Neuronal stem cell (in vitro differentiated cells): ENCODE measurements around the gene CDK15.

Source experiments
- DNase-seq: peaks from one replicate; pipeline ENCODE4 v3.0.0-alpha.2; 2013; ENCODE audit warnings: low spot score
- H2AFZ ChIP-seq: one replicate; pipeline ENCODE4 v1.6.1; 2013; ENCODE audit warnings: mild to moderate bottlenecking, low read length, inconsistent platforms
- H2AK5ac ChIP-seq: 2 replicates; pipeline ENCODE4 v1.6.1; 2013; ENCODE audit warnings: low read depth, mild to moderate bottlenecking, inconsistent platforms, low read length, moderate library complexity, mixed read lengths
- H2BK120ac ChIP-seq: 2 replicates; pipeline ENCODE4 v1.6.1; 2013; ENCODE audit warnings: low read depth, mild to moderate bottlenecking, inconsistent platforms, low read length, moderate library complexity, mixed read lengths
- H2BK12ac ChIP-seq: one replicate; pipeline ENCODE4 v1.6.1; 2013; ENCODE audit warnings: low read length, inconsistent platforms
- H2BK15ac ChIP-seq: 2 replicates; pipeline ENCODE4 v1.6.1; 2013; ENCODE audit warnings: mild to moderate bottlenecking, low read length, inconsistent platforms, mixed read lengths
- H2BK5ac ChIP-seq: one replicate; pipeline ENCODE4 v1.6.1; 2013; ENCODE audit warnings: inconsistent platforms, mild to moderate bottlenecking, low read length, moderate library complexity
- H3K14ac ChIP-seq: one replicate; pipeline ENCODE4 v1.6.1; 2013; ENCODE audit warnings: low read length, inconsistent platforms
- H3K18ac ChIP-seq: 2 replicates; pipeline ENCODE4 v1.6.1; 2013; ENCODE audit warnings: low read length, inconsistent platforms
- H3K23ac ChIP-seq: 2 replicates; pipeline ENCODE4 v1.6.1; 2013; ENCODE audit warnings: low read depth, mild to moderate bottlenecking, mixed read lengths, low read length, inconsistent platforms; ENCODE audit not compliant: poor library complexity
- H3K27ac ChIP-seq: replicated peaks from 3 replicates; pipeline ENCODE4 v1.5.1; 2013; ENCODE audit warnings: low read length, inconsistent platforms
- H3K27me3 ChIP-seq, 3 experiments: 2 replicates each; pipeline ENCODE4 v1.6.1; 2013; ENCODE audit warnings: low read length in 3 of 3, mild to moderate bottlenecking in 2 of 3, inconsistent platforms in 1 of 3, low read depth in 1 of 3, mixed read lengths in 1 of 3, moderate library complexity in 1 of 3; ENCODE audit not compliant: control insufficient read depth in 3 of 3, insufficient read depth in 3 of 3
- H3K36me3 ChIP-seq, 2 donors: replicated peaks in 1 of 2; 2 replicates each; pipeline ENCODE4 v1.6.1; 2013; ENCODE audit warnings: low read length in 2 of 2; ENCODE audit not compliant: control insufficient read depth in 2 of 2, insufficient read depth in 2 of 2
- H3K4ac ChIP-seq: 2 replicates; pipeline ENCODE4 v1.6.1; 2013; ENCODE audit warnings: inconsistent platforms, mild to moderate bottlenecking, low read length, moderate library complexity
- H3K4me1 ChIP-seq, 2 donors: 1 replicate in 1 of 2; 2 replicates in 1 of 2; pipeline ENCODE4 v1.6.1; 2013; ENCODE audit warnings: low read length in 2 of 2, low read depth in 1 of 2; ENCODE audit not compliant: control insufficient read depth in 2 of 2, insufficient read depth in 1 of 2
- H3K4me2 ChIP-seq: one replicate; pipeline ENCODE4 v1.6.1; 2013; ENCODE audit warnings: mild to moderate bottlenecking, low read length, inconsistent platforms; ENCODE audit not compliant: insufficient read depth, poor library complexity, severe bottlenecking
- H3K4me3 ChIP-seq, 2 donors: 2 replicates each; pipeline ENCODE4 v1.5.1; 2013; ENCODE audit warnings: low read length in 2 of 2, mild to moderate bottlenecking in 2 of 2, inconsistent platforms in 1 of 2, moderate library complexity in 1 of 2
- H3K79me1 ChIP-seq: one replicate; pipeline ENCODE4 v1.6.1; 2013; ENCODE audit warnings: low read depth, mild to moderate bottlenecking, inconsistent platforms, low read length, moderate library complexity
- H3K9ac ChIP-seq: one replicate; pipeline ENCODE4 v1.6.1; 2013; ENCODE audit warnings: mild to moderate bottlenecking, low read depth, low read length, inconsistent platforms; ENCODE audit not compliant: poor library complexity
- H3K9me3 ChIP-seq, 2 donors: replicated peaks in 1 of 2; 2 replicates each; pipeline versions ENCODE3 to v1.6.1; 2013; ENCODE audit warnings: low read length in 2 of 2, mild to moderate bottlenecking in 2 of 2, inconsistent platforms in 1 of 2, low read depth in 1 of 2, mixed read lengths in 1 of 2, moderate library complexity in 1 of 2; ENCODE audit not compliant: control insufficient read depth in 2 of 2, insufficient read depth in 1 of 2
- H4K8ac ChIP-seq: one replicate; pipeline ENCODE4 v1.6.1; 2013; ENCODE audit warnings: low read depth, mild to moderate bottlenecking, inconsistent platforms, low read length, moderate library complexity
- H4K91ac ChIP-seq: one replicate; pipeline ENCODE4 v1.6.1; 2013; ENCODE audit warnings: low read length, low read depth, mild to moderate bottlenecking, inconsistent platforms; ENCODE audit not compliant: poor library complexity
- WGBS, 2 donors: extraction: QIAGEN DNeasy Blood & Tissue Kit; methylation state at CpG; one replicate each; pipeline ENCODE4 v1.1.7; 2013; ENCODE audit warnings: missing lambda C conversion rate in 2 of 2, mixed read lengths in 1 of 2; ENCODE audit not compliant: insufficient read length in 2 of 2, insufficient replicate concordance in 1 of 2; ENCODE audit errors: extremely low coverage in 2 of 2; 5-methylcytosine and 5-hydroxymethylcytosine counted together

The CDK15 gene

DNA sequence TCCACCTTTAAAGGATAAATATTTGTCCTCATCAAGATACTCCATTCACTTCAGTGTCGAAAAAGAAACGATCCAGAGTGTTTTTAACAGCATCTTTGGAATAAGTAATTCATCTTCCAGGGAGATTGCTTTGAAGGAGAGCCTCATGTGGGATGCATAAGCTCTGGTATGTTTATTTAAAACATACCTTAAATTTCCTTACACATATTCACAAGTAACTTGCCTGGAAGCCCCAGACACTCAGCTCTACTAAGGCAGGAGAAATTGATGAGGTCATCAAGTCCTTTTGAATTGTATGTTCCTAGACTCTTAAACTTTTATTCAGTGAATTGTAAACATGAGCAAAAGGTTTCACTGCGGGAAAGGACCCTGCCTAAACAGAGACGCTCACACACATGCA lies 103.0 kb downstream of the CDK15 start:
- Histone ChIP-seq H2AFZ (no peak overlapping the region), H2BK5ac (no peak overlapping the region), H3K27ac (no peak overlapping the region), H3K79me1 (no peaks in the 10 kb centered on the region), H2AK5ac (no peak overlapping the region), H3K14ac (no peak overlapping the region), H3K4ac (no peak overlapping the region), H4K91ac (no peak overlapping the region), H2BK15ac (no peak overlapping the region), H2BK120ac (no peak overlapping the region), H3K23ac (no peak overlapping the region), H3K18ac (no peak overlapping the region), H3K9ac (no peak overlapping the region), H3K36me3 (no peaks in the 10 kb centered on the region), H3K4me3 (no peak overlapping the region), H3K27me3 (peaks cover 0 to 3% (median 0%) of the 10 kb centered on the region in 3 experiments), H2BK12ac (no peak overlapping the region), H3K9me3 (no peaks in the 10 kb centered on the region), H3K4me2 (no peak overlapping the region), H4K8ac (no peak overlapping the region), H3K4me1 (peaks cover 0 to 3% of the 10 kb centered on the region in 2 donors)
- no CpG with 5 or more reads among the region's 4 CpGs for WGBS, 2 donors
- no peak for DNase-seq

DNA sequence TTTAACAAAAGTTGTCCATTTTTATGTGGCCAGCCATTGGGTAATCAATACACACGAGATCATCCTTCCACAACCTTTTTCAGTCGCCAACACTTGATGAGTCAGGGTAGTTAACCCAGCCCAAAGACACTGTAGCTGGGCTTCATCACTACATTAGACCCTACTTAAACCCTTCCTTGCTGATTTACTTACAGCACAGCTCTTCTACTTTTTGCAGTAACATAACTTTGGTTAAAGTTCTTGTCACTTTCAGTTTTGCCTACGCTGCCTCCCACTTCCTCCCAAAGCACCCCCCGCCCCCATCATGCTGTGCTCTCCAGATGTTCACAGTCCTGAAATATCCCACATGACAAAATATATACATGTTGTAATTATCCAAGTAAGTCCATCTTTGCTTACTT lies 103.6 kb downstream of the CDK15 start:
- Histone ChIP-seq H2BK15ac (no peak overlapping the region), H3K14ac (no peak overlapping the region), H2AK5ac (no peak overlapping the region), H3K36me3 (no peaks in the 10 kb centered on the region), H3K18ac (no peak overlapping the region), H3K79me1 (no peaks in the 10 kb centered on the region), H3K4me1 (peaks cover 0 to 3% of the 10 kb centered on the region in 2 donors), H3K9me3 (no peaks in the 10 kb centered on the region), H3K9ac (no peak overlapping the region), H3K23ac (no peak overlapping the region), H2BK5ac (no peak overlapping the region), H3K4me2 (no peak overlapping the region), H4K91ac (no peak overlapping the region), H3K4ac (no peak overlapping the region), H3K4me3 (no peak overlapping the region), H2BK12ac (no peak overlapping the region), H2BK120ac (no peak overlapping the region), H2AFZ (no peak overlapping the region), H3K27ac (no peak overlapping the region), H3K27me3 (peaks cover 0 to 3% (median 0%) of the 10 kb centered on the region in 3 experiments), H4K8ac (no peak overlapping the region)
- DNase-seq, result no peak
- no CpG with 5 or more reads among the region's 4 CpGs for WGBS, 2 donors

DNA sequence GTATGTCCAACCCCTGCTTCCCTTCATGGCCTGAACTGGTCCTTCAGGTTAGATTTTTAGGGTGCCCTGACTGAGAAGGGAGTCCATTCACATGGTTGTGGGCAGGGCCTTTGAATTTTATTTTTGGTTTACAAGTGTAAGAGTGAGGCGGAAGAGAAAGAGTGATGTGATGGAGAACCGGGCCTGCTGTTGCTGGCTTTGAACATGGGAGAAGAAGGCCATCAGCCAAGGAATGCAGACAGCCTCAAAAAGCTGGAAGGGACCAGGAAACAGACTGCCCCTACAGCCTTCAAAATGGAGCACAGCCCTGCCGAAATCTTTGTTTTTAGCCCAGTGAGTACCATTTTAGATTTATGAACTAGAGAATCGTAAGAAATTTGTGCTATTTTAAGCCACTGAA lies 105.0 kb downstream of the CDK15 start:
- no peak overlapping the region for H3K4me3 ChIP-seq
- DNase-seq, result no peak
- no peak overlapping the region for H3K27ac ChIP-seq
- H2BK120ac ChIP-seq, result no peak overlapping the region
- H3K23ac ChIP-seq, result no peak overlapping the region
- H3K4me1 ChIP-seq, result peaks cover 0 to 3% of the 10 kb centered on the region in 2 donors
- H2AK5ac ChIP-seq, result no peak overlapping the region
- no peak overlapping the region for H2AFZ ChIP-seq
- no peak overlapping the region for H3K4ac ChIP-seq
- H3K18ac ChIP-seq, result no peak overlapping the region
- no peak overlapping the region for H2BK15ac ChIP-seq
- no peak overlapping the region for H4K91ac ChIP-seq
- no peak overlapping the region for H3K9ac ChIP-seq
- H3K14ac ChIP-seq, result no peak overlapping the region
- peaks cover 0 to 3% (median 0%) of the 10 kb centered on the region in 3 experiments for H3K27me3 ChIP-seq
- H3K4me2 ChIP-seq, result no peak overlapping the region
- no peak overlapping the region for H2BK5ac ChIP-seq
- WGBS, 2 donors, result no CpG with 5 or more reads among the region's 4 CpGs
- H4K8ac ChIP-seq, result no peak overlapping the region
- no peak overlapping the region for H2BK12ac ChIP-seq
- no peaks in the 10 kb centered on the region for H3K79me1 ChIP-seq
- H3K36me3 ChIP-seq, result no peaks in the 10 kb centered on the region
- H3K9me3 ChIP-seq, result no peaks in the 10 kb centered on the region

DNA sequence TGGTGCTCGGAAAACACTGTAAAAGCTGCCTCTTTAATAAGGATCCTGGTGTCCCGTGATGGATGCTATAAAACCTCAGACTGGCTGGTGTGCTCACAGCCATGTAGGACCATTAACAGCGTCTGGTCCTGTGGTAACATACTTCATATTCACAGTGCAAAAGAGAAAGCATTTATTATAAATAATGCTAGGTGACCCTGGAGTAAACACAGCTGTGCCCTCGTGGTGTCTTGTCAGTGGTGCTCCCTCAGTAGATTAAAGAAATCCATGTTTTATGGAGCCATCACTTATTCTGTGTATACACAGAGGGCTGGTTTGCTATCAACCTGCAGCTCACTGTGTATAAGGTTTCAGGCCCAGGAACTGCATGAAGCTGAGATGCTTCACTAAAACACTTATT lies 106.9 kb downstream of the CDK15 start:
- Histone ChIP-seq H2AFZ (no peak overlapping the region), H3K4ac (no peak overlapping the region), H3K23ac (no peak overlapping the region), H3K14ac (no peak overlapping the region), H3K4me1 (no peaks in the 10 kb centered on the region), H3K4me2 (no peak overlapping the region), H3K4me3 (no peak overlapping the region), H3K79me1 (no peaks in the 10 kb centered on the region), H2BK15ac (no peak overlapping the region), H3K27me3 (peaks cover 0 to 3% (median 0%) of the 10 kb centered on the region in 3 experiments), H2BK5ac (no peak overlapping the region), H2AK5ac (no peak overlapping the region), H2BK120ac (no peak overlapping the region), H3K9me3 (no peaks in the 10 kb centered on the region), H3K36me3 (no peaks in the 10 kb centered on the region), H3K18ac (no peak overlapping the region), H3K9ac (no peak overlapping the region), H4K91ac (no peak overlapping the region), H4K8ac (no peak overlapping the region), H3K27ac (no peak overlapping the region), H2BK12ac (no peak overlapping the region)
- no CpG with 5 or more reads among the region's 4 CpGs for WGBS, 2 donors
- no peak for DNase-seq
